Skeletal muscle cell (primary cell): Measurements from ENCODE around the gene CES5A.
"Not testable (repeated sequence)": the region's sequence is repeated elsewhere in the genome, so short reads cannot be mapped to it uniquely, and the experiment has no call there.

Experiments used
- DNase-seq: peaks from one replicate; pipeline ENCODE4 v3.0.0-alpha.2; 2010; ENCODE audit warnings: low read depth
- H3K4me3 ChIP-seq: 2 replicates; pipeline ENCODE4 v1.5.1; 2011; ENCODE audit warnings: low read depth, mild to moderate bottlenecking, control low read depth, low read length, moderate library complexity

The CES5A gene

GRCh38 chr16:55809386-55809785 is 65.8 kb downstream of the CES5A start:
- no peak for DNase-seq
- H3K4me3 ChIP-seq: no peak overlapping the region

GRCh38 chr16:55808286-55808685 is 66.9 kb downstream of the CES5A start:
- not testable (repeated sequence) for H3K4me3 ChIP-seq, DNase-seq

GRCh38 chr16:55805104-55805503 is 70.1 kb downstream of the CES5A start:
- not testable (repeated sequence) for DNase-seq, H3K4me3 ChIP-seq

GRCh38 chr16:55803681-55804080 is 71.5 kb downstream of the CES5A start:
- H3K4me3 ChIP-seq, DNase-seq: not testable (repeated sequence)
